T-helper 1 cell treated with Interleukin-12 subunit alpha and Interleukin-12 subunit beta and Interleukin-4 antibody, amounts not matched to agents 30 μg/mL and 1 μg/mL, for 36 hours (primary cell): ENCODE results near the gene LRRTM4.

Experiments
- H3K27ac Mint-ChIP-seq: one replicate; pipeline ENCODE4 v1.8.0; 2021; ENCODE audit warnings: mild to moderate bottlenecking, mixed read lengths
- H3K27me3 Mint-ChIP-seq: one replicate; pipeline ENCODE4 v1.8.0; 2021; ENCODE audit warnings: low read depth, mixed read lengths
- H3K36me3 Mint-ChIP-seq: one replicate; pipeline ENCODE4 v1.8.0; 2021; ENCODE audit warnings: low read depth, mixed read lengths
- H3K4me1 Mint-ChIP-seq: one replicate; pipeline ENCODE4 v1.8.0; 2021; ENCODE audit warnings: low read depth, mixed read lengths
- H3K4me3 Mint-ChIP-seq: one replicate; pipeline ENCODE4 v1.8.0; 2021; ENCODE audit warnings: mild to moderate bottlenecking, moderate library complexity, mixed read lengths
- H3K9me3 Mint-ChIP-seq: one replicate; pipeline ENCODE4 v1.8.0; 2021; ENCODE audit warnings: mixed read lengths

LRRTM4 gene

GRCh38 chr2:77418537-77418936 lies 103.6 kb downstream of the LRRTM4 start:
- H3K9me3 Mint-ChIP-seq: peaks cover 9% of the 10 kb centered on the region
- H3K27me3 Mint-ChIP-seq: no peaks in the 10 kb centered on the region
- no peaks in the 10 kb centered on the region for H3K4me1 Mint-ChIP-seq
- H3K27ac Mint-ChIP-seq: no peak overlapping the region
- H3K4me3 Mint-ChIP-seq: no peak overlapping the region
- H3K36me3 Mint-ChIP-seq: no peaks in the 10 kb centered on the region

- no peak overlapping the region for H3K27ac Mint-ChIP-seq
- H3K4me3 Mint-ChIP-seq: no peak overlapping the region
- H3K36me3 Mint-ChIP-seq: no peaks in the 10 kb centered on the region
- H3K4me1 Mint-ChIP-seq: no peaks in the 10 kb centered on the region
- H3K9me3 Mint-ChIP-seq: peaks cover 5% of the 10 kb centered on the region
- no peaks in the 10 kb centered on the region for H3K27me3 Mint-ChIP-seq
Observed at GRCh38 chr2:77404189-77404588, 118.0 kb downstream of the LRRTM4 start.

GRCh38 chr2:77398970-77399600 lies 123.1 kb downstream of the LRRTM4 start:
- H3K9me3 Mint-ChIP-seq: peaks cover 7% of the 10 kb centered on the region
- no peaks in the 10 kb centered on the region for H3K27me3 Mint-ChIP-seq
- no peak overlapping the region for H3K27ac Mint-ChIP-seq
- no peak overlapping the region for H3K4me3 Mint-ChIP-seq
- no peaks in the 10 kb centered on the region for H3K36me3 Mint-ChIP-seq
- H3K4me1 Mint-ChIP-seq: no peaks in the 10 kb centered on the region

- H3K4me3 Mint-ChIP-seq: no peak overlapping the region
- H3K36me3 Mint-ChIP-seq: no peaks in the 10 kb centered on the region
- H3K4me1 Mint-ChIP-seq: no peaks in the 10 kb centered on the region
- H3K27ac Mint-ChIP-seq: no peak overlapping the region
- H3K9me3 Mint-ChIP-seq: peaks cover 12% of the 10 kb centered on the region
- no peaks in the 10 kb centered on the region for H3K27me3 Mint-ChIP-seq
Observed at GRCh38 chr2:77397763-77398162, 124.4 kb downstream of the LRRTM4 start.

GRCh38 chr2:77395011-77395410 lies 127.2 kb downstream of the LRRTM4 start:
- Mint-ChIP-seq H3K36me3 (no peaks in the 10 kb centered on the region), H3K27me3 (no peaks in the 10 kb centered on the region), H3K27ac (no peak overlapping the region), H3K4me1 (no peaks in the 10 kb centered on the region), H3K4me3 (no peak overlapping the region), H3K9me3 (peaks cover 8% of the 10 kb centered on the region)

- H3K36me3 Mint-ChIP-seq: no peaks in the 10 kb centered on the region
- peaks cover 8% of the 10 kb centered on the region for H3K9me3 Mint-ChIP-seq
- no peak overlapping the region for H3K27ac Mint-ChIP-seq
- H3K4me1 Mint-ChIP-seq: no peaks in the 10 kb centered on the region
- no peak overlapping the region for H3K4me3 Mint-ChIP-seq
- no peaks in the 10 kb centered on the region for H3K27me3 Mint-ChIP-seq
Observed at GRCh38 chr2:77391119-77391518, 131.1 kb downstream of the LRRTM4 start.

GRCh38 chr2:77387324-77387723 lies 134.9 kb downstream of the LRRTM4 start:
- no peaks in the 10 kb centered on the region for H3K4me1 Mint-ChIP-seq
- peaks cover 8% of the 10 kb centered on the region for H3K9me3 Mint-ChIP-seq
- H3K36me3 Mint-ChIP-seq: no peaks in the 10 kb centered on the region
- no peak overlapping the region for H3K27ac Mint-ChIP-seq
- no peaks in the 10 kb centered on the region for H3K27me3 Mint-ChIP-seq
- no peak overlapping the region for H3K4me3 Mint-ChIP-seq

GRCh38 chr2:77372636-77373035 lies 149.5 kb downstream of the LRRTM4 start:
- Mint-ChIP-seq H3K9me3 (peaks cover 8% of the 10 kb centered on the region), H3K27ac (no peak overlapping the region), H3K27me3 (no peaks in the 10 kb centered on the region), H3K4me1 (no peaks in the 10 kb centered on the region), H3K36me3 (no peaks in the 10 kb centered on the region), H3K4me3 (no peak overlapping the region)

GRCh38 chr2:77370511-77370910 lies 151.7 kb downstream of the LRRTM4 start:
- H3K4me1 Mint-ChIP-seq: no peaks in the 10 kb centered on the region
- no peaks in the 10 kb centered on the region for H3K36me3 Mint-ChIP-seq
- no peak overlapping the region for H3K27ac Mint-ChIP-seq
- H3K4me3 Mint-ChIP-seq: no peak overlapping the region
- H3K9me3 Mint-ChIP-seq: peaks cover 8% of the 10 kb centered on the region
- no peaks in the 10 kb centered on the region for H3K27me3 Mint-ChIP-seq

- Mint-ChIP-seq H3K9me3 (peaks cover 16% of the 10 kb centered on the region), H3K27ac (no peak overlapping the region), H3K36me3 (no peaks in the 10 kb centered on the region), H3K4me1 (no peaks in the 10 kb centered on the region), H3K27me3 (no peaks in the 10 kb centered on the region), H3K4me3 (no peak overlapping the region)
Observed at GRCh38 chr2:77363277-77363676, 158.9 kb downstream of the LRRTM4 start.

GRCh38 chr2:77348821-77349220 lies 173.4 kb downstream of the LRRTM4 start:
- no peaks in the 10 kb centered on the region for H3K4me1 Mint-ChIP-seq
- no peaks in the 10 kb centered on the region for H3K36me3 Mint-ChIP-seq
- no peak overlapping the region for H3K27ac Mint-ChIP-seq
- H3K27me3 Mint-ChIP-seq: no peaks in the 10 kb centered on the region
- H3K9me3 Mint-ChIP-seq: peaks cover 17% of the 10 kb centered on the region
- no peak overlapping the region for H3K4me3 Mint-ChIP-seq

GRCh38 chr2:77336013-77336412 lies 186.2 kb downstream of the LRRTM4 start:
- Mint-ChIP-seq H3K36me3 (no peaks in the 10 kb centered on the region), H3K9me3 (peaks cover 36% of the 10 kb centered on the region), H3K27me3 (no peaks in the 10 kb centered on the region), H3K4me1 (no peaks in the 10 kb centered on the region), H3K4me3 (no peak overlapping the region), H3K27ac (no peak overlapping the region)

GRCh38 chr2:77328134-77328931 lies 193.8 kb downstream of the LRRTM4 start:
- Mint-ChIP-seq H3K4me3 (no peak overlapping the region), H3K27ac (no peak overlapping the region), H3K27me3 (no peaks in the 10 kb centered on the region), H3K36me3 (no peaks in the 10 kb centered on the region), H3K9me3 (peaks cover 19% of the 10 kb centered on the region), H3K4me1 (no peaks in the 10 kb centered on the region)

GRCh38 chr2:77325395-77325794 lies 196.8 kb downstream of the LRRTM4 start:
- Mint-ChIP-seq H3K9me3 (peaks cover 12% of the 10 kb centered on the region), H3K27me3 (no peaks in the 10 kb centered on the region), H3K36me3 (no peaks in the 10 kb centered on the region), H3K4me1 (no peaks in the 10 kb centered on the region), H3K4me3 (no peak overlapping the region), H3K27ac (no peak overlapping the region)

- H3K27me3 Mint-ChIP-seq: no peaks in the 10 kb centered on the region
- no peak overlapping the region for H3K27ac Mint-ChIP-seq
- peaks cover 15% of the 10 kb centered on the region for H3K9me3 Mint-ChIP-seq
- no peak overlapping the region for H3K4me3 Mint-ChIP-seq
- no peaks in the 10 kb centered on the region for H3K36me3 Mint-ChIP-seq
- H3K4me1 Mint-ChIP-seq: no peaks in the 10 kb centered on the region
Observed at GRCh38 chr2:77322431-77322830, 199.7 kb downstream of the LRRTM4 start.
